ENCODE data around the gene PSMD2. TPM values are rescaled to one million over a fixed set of nuclear protein-coding genes. Genes with fewer than 3 reads are reported as not detected.
"Not testable (repeated sequence)": the region's sequence is repeated elsewhere in the genome, so short reads cannot be mapped to it uniquely, and the experiment has no call there.

PSMD2 gene
- total RNA-seq, 1 experiment from 2014 or later = 536 TPM

DNA sequence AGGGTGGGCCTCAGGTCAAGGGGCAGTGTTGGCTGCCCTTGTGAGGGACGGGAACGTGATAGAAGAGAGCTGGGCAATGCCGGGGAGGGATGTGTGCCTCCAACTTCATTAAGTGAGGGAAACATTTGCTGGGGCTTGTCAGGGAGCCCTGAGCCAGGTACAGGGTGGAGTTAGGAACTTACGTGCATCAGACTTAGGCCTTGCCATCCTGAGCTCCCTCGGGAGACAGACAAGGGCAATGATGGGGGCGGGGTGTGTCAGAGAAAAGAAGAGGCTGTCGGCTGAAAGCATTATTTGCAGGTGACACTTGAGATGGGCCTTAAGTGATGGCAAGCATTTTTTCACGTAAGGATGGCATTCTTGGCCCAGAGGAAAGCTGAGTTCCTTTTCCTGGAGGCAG lies 40.0 kb downstream of the PSMD2 start:
- TF ChIP-seq TCF7L2 (IDR thresholded peaks at IDR 0.05; ENCODE audit: low read depth, low read length) (no peak), REST (IDR thresholded peaks at IDR 0.05; ENCODE audit: insufficient read depth in 1 of 2, low read depth in 2 of 2, low read length in 1 of 2) (no peak), POLR2AphosphoS5 (IDR thresholded peaks at IDR 0.05; ENCODE audit: low read depth, low read length) (no peak), SIN3A (IDR thresholded peaks at IDR 0.05; ENCODE audit: borderline replicate concordance, insufficient read depth, low read depth, low read length) (no peak)
- TF ChIP-seq, protein P1, sequence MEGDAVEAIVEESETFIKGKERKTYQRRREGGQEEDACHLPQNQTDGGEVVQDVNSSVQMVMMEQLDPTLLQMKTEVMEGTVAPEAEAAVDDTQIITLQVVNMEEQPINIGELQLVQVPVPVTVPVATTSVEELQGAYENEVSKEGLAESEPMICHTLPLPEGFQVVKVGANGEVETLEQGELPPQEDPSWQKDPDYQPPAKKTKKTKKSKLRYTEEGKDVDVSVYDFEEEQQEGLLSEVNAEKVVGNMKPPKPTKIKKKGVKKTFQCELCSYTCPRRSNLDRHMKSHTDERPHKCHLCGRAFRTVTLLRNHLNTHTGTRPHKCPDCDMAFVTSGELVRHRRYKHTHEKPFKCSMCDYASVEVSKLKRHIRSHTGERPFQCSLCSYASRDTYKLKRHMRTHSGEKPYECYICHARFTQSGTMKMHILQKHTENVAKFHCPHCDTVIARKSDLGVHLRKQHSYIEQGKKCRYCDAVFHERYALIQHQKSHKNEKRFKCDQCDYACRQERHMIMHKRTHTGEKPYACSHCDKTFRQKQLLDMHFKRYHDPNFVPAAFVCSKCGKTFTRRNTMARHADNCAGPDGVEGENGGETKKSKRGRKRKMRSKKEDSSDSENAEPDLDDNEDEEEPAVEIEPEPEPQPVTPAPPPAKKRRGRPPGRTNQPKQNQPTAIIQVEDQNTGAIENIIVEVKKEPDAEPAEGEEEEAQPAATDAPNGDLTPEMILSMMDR (IDR thresholded peaks at IDR 0.05) = no peak
- ATAC-seq (no peak), DNase-seq (ENCODE audit: low read depth, low spot score) (no peak)
- H3K9me3 ChIP-seq (ENCODE audit: control insufficient read depth, insufficient read depth, low read depth, low read length) = no peaks in the 10 kb centered on the region
- no peak overlapping the region for H3K27ac ChIP-seq (ENCODE audit: low read length)
- no peak overlapping the region for H3K4me3 ChIP-seq (ENCODE audit: low read depth in 2 of 2, low read length in 2 of 2)
- intact Hi-C loops (cut with micrococcal nuclease; ENCODE audit: unreplicated experiment) (no loop called here), in situ Hi-C loops (cut with HindIII; ENCODE audit: low pct_unique_long_range_greater_than_20kb, low sequenced_read_pairs) (no loop called here)
- H3K36me3 ChIP-seq (ENCODE audit: control insufficient read depth, insufficient read depth, low read length) = no peaks in the 10 kb centered on the region; the same call in 1 of the 2 replicates
- BruUV-seq (replicated peaks) = no TSS peak
- peaks cover 27% of the 10 kb centered on the region for H3K4me1 ChIP-seq (ENCODE audit: control insufficient read depth, insufficient read depth, low read length)
- ChIA-PET CTCF (no interaction called here), POLR2A (interaction anchor here (0.6 kb wide), 1 partner anchor 11 kb away, joined by 3 read pairs; no protein-coding TSS in a partner anchor)
- no peaks in the 10 kb centered on the region for H3K27me3 ChIP-seq (ENCODE audit: control insufficient read depth, insufficient read depth, low read length)

GRCh38 chr3:184339451-184340135 lies 40.6 kb downstream of the PSMD2 start:
- DNase-seq (ENCODE audit: low read depth, low spot score); BruUV-seq (replicated peaks); H3K4me3 ChIP-seq (ENCODE audit: low read depth in 2 of 2, low read length in 2 of 2); H3K27me3 ChIP-seq (ENCODE audit: control insufficient read depth, insufficient read depth, low read length); H3K36me3 ChIP-seq (ENCODE audit: control insufficient read depth, insufficient read depth, low read length); H3K27ac ChIP-seq (ENCODE audit: low read length); H3K9me3 ChIP-seq (ENCODE audit: control insufficient read depth, insufficient read depth, low read depth, low read length); CTCF ChIA-PET; intact Hi-C loops (cut with micrococcal nuclease; ENCODE audit: unreplicated experiment); in situ Hi-C loops (cut with HindIII; ENCODE audit: low pct_unique_long_range_greater_than_20kb, low sequenced_read_pairs); ATAC-seq: not testable (repeated sequence)
- H3K4me1 ChIP-seq (ENCODE audit: control insufficient read depth, insufficient read depth, low read length) = peaks cover 21% of the 10 kb centered on the region
- POLR2A ChIA-PET = interaction anchor here (0.6 kb wide), 1 partner anchor 12 kb away, joined by 3 read pairs; no protein-coding TSS in a partner anchor

GRCh38 chr3:184341925-184342324 lies 42.9 kb downstream of the PSMD2 start:
- Histone ChIP-seq H3K9me3 (ENCODE audit: control insufficient read depth, insufficient read depth, low read depth, low read length) (no peaks in the 10 kb centered on the region), H3K4me1 (ENCODE audit: control insufficient read depth, insufficient read depth, low read length) (peaks cover 11% of the 10 kb centered on the region), H3K36me3 (ENCODE audit: control insufficient read depth, insufficient read depth, low read length) (no peaks in the 10 kb centered on the region; the same call in 1 of the 2 replicates), H3K27me3 (ENCODE audit: control insufficient read depth, insufficient read depth, low read length) (no peaks in the 10 kb centered on the region), H3K27ac (ENCODE audit: low read length) (no peak overlapping the region), H3K4me3 (ENCODE audit: low read depth in 2 of 2, low read length in 2 of 2) (no peak overlapping the region)
- DNase-seq (ENCODE audit: low read depth, low spot score) (no peak), ATAC-seq (no peak)
- ChIA-PET CTCF (no interaction called here), POLR2A (no interaction called here)
- intact Hi-C loops (cut with micrococcal nuclease; ENCODE audit: unreplicated experiment) (no loop called here), in situ Hi-C loops (cut with HindIII; ENCODE audit: low pct_unique_long_range_greater_than_20kb, low sequenced_read_pairs) (no loop called here)
- BruUV-seq (replicated peaks) = no TSS peak
- TF ChIP-seq SIN3A (IDR thresholded peaks at IDR 0.05; ENCODE audit: borderline replicate concordance, insufficient read depth, low read depth, low read length) = no peak
- TF ChIP-seq, protein P1 (IDR thresholded peaks at IDR 0.05) = no peak
- no peak for TF ChIP-seq REST (IDR thresholded peaks at IDR 0.05; ENCODE audit: insufficient read depth in 1 of 2, low read depth in 2 of 2, low read length in 1 of 2)
- no peak for TF ChIP-seq TCF7L2 (IDR thresholded peaks at IDR 0.05; ENCODE audit: low read depth, low read length)
- no peak for TF ChIP-seq POLR2AphosphoS5 (IDR thresholded peaks at IDR 0.05; ENCODE audit: low read depth, low read length)

Measured in Panc1 (cell line).